PC-3 (cell line): ENCODE measurements around the gene MEAF6. TPM values are rescaled to one million over a fixed set of nuclear protein-coding genes. Genes with fewer than 3 reads are reported as not detected.
"Not testable (repeated sequence)": the region's sequence is repeated elsewhere in the genome, so short reads cannot be mapped to it uniquely, and the experiment has no call there.

ENCODE experiments used
- ATAC-seq: fragments of 200-7000 bp; cut with Tn5 transposase; 2 replicates; pipeline ENCODE4 v1.9.1; 2020; ENCODE audit warnings: mild to moderate bottlenecking, moderate library complexity
- BruUV-seq: library from RNA; stranded (reverse); fragments of 400-500 nt; replicated peaks from 2 replicates; lab custom pipeline; 2021; lab: Mats Ljungman, UMichigan
- CTCF ChIA-PET: fragments of 300-600 bp; sonication (Branson Sonifier 250); formaldehyde crosslinking; loops from one replicate; lab custom pipeline; 2022; ENCODE audit warnings: antibody characterized with exemption; lab: Charles Lee
- POLR2A ChIA-PET: fragments of 300-600 bp; sonication (Branson Sonifier 250); formaldehyde crosslinking; loops from one replicate; lab custom pipeline; 2022; ENCODE audit warnings: antibody characterized with exemption; ENCODE audit not compliant: unreplicated experiment; lab: Charles Lee
- DNase-seq: peaks from one replicate; pipeline ENCODE4 v3.0.0-alpha.2; 2015
- H2AFZ ChIP-seq: fragments of 300-600 bp; sonication (generic); 2 replicates; pipeline ENCODE4 v1.6.0; 2016; ENCODE audit warnings: antibody characterized with exemption, low read length
- H3F3A ChIP-seq: fragments of 300-600 bp; sonication (generic); one replicate; pipeline ENCODE4 v1.6.0; 2017; ENCODE audit warnings: antibody characterized with exemption, low read length, control low read depth, mild to moderate bottlenecking; ENCODE audit not compliant: unreplicated experiment
- H3K27ac ChIP-seq: fragments of 300-600 bp; sonication (generic); 2 replicates; pipeline ENCODE4 v1.5.1; 2016; ENCODE audit warnings: mild to moderate bottlenecking, low read length
- H3K27me3 ChIP-seq: fragments of 300-600 bp; sonication (generic); 2 replicates; pipeline ENCODE4 v1.6.1; 2016; ENCODE audit warnings: low read length, mixed read lengths
- H3K36me3 ChIP-seq: fragments of 300-600 bp; sonication (generic); 2 replicates; pipeline ENCODE4 v1.6.1; 2016; ENCODE audit warnings: low read depth, mixed run types, low read length, mixed read lengths
- H3K4me1 ChIP-seq: fragments of 300-600 bp; sonication (generic); 2 replicates; pipeline ENCODE4 v1.5.1; 2016; ENCODE audit warnings: low read length; ENCODE audit not compliant: insufficient read depth
- H3K4me2 ChIP-seq: fragments of 300-600 bp; sonication (generic); 2 replicates; pipeline ENCODE4 v1.6.0; 2016; ENCODE audit warnings: low read length
- H3K4me3 ChIP-seq: fragments of 300-600 bp; sonication (generic); 2 replicates; pipeline ENCODE4 v1.5.1; 2016; ENCODE audit warnings: mild to moderate bottlenecking, low read length, mixed read lengths
- H3K79me2 ChIP-seq: fragments of 300-600 bp; sonication (generic); 2 replicates; pipeline ENCODE4 v1.6.1; 2017; ENCODE audit warnings: low read length, mixed read lengths
- H3K9ac ChIP-seq: fragments of 300-600 bp; sonication (generic); 2 replicates; pipeline ENCODE4 v1.6.0; 2016; ENCODE audit warnings: mild to moderate bottlenecking, low read length
- H3K9me2 ChIP-seq: fragments of 300-600 bp; sonication (generic); replicated peaks from 2 replicates; pipeline ENCODE4 v1.6.1; 2016; ENCODE audit warnings: mixed run types, low read length, mixed read lengths
- H3K9me3 ChIP-seq: fragments of 300-600 bp; sonication (generic); 2 replicates; pipeline ENCODE4 v1.6.1; 2016; ENCODE audit warnings: low read length, mixed read lengths
- H4K20me1 ChIP-seq: fragments of 300-600 bp; sonication (generic); 2 replicates; pipeline ENCODE4 v1.6.1; 2016; ENCODE audit warnings: low read length, mixed read lengths
- EZH2 ChIP-seq: fragments of 300-600 bp; sonication (generic); IDR thresholded peaks from one replicate; pipeline ENCODE4 v1.6.1; 2017; ENCODE audit warnings: antibody characterized with exemption, mild to moderate bottlenecking, low read length; ENCODE audit not compliant: unreplicated experiment
- EZH2phosphoT487 ChIP-seq: fragments of 300-600 bp; sonication (generic); IDR thresholded peaks from 2 replicates; pipeline ENCODE4 v1.6.1; 2018; ENCODE audit warnings: mild to moderate bottlenecking, antibody characterized with exemption, low read length, borderline replicate concordance
- intact Hi-C: fragments of 100-400 bp; cut with micrococcal nuclease; formaldehyde crosslinking; loops from 2 replicates; pipeline ENCODE4 v1.9.0; 2023
- total RNA-seq: library from RNA; depleted of rRNA; stranded (reverse); fragments of >200 nt; gene quantifications from 2 replicates; pipeline ENCODE4 v1.2.3, GENCODE V29; 2014
- TF ChIP-seq, protein P1 (sequence below): fragments of 300-600 bp; sonication (generic); conservative IDR thresholded peaks from 2 replicates; pipeline ENCODE4 v1.5.1; 2017; ENCODE audit warnings: antibody characterized with exemption, low read depth, mild to moderate bottlenecking, low read length

Gene MEAF6
- total RNA-seq, 1 experiment from 2014 or later = 87.0 TPM

DNA sequence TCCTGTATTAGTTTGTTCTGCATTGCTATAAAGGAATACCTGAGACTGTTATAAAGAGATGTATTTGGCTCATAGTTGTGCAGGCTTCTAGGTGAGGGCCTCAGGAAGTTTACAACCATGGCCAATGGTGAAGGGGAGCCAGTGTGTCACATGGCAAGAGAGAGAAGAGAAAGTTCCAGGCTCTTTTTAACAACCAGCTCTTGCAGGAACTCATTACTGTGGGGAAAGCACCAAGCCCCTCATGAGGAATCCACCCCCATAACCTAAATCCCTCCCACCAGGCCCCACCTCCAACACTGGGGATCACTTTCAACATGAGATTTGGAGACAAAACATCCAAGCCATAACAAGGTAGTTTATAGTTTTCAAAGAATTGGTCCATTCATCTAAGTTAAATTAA lies 5.0 kb upstream of the MEAF6 start:
- H3K4me1 ChIP-seq = peaks cover 7% of the 10 kb centered on the region
- no peaks in the 10 kb centered on the region for H3K9me2 ChIP-seq
- no peak overlapping the region for H2AFZ ChIP-seq
- no peaks in the 10 kb centered on the region for H3K36me3 ChIP-seq
- H3K4me3 ChIP-seq = no peak overlapping the region
- no peaks in the 10 kb centered on the region for H3K79me2 ChIP-seq
- ATAC-seq (no peak), DNase-seq (no peak)
- H3K27ac ChIP-seq = no peak overlapping the region
- POLR2A ChIA-PET = no interaction called here
- no peak overlapping the region for H3K9ac ChIP-seq
- no peak overlapping the region for H3K4me2 ChIP-seq
- no peaks in the 10 kb centered on the region for H3K9me3 ChIP-seq
- CTCF ChIA-PET = no interaction called here
- H4K20me1 ChIP-seq = no peaks in the 10 kb centered on the region
- H3F3A ChIP-seq = no peaks in the 10 kb centered on the region
- no peaks in the 10 kb centered on the region for H3K27me3 ChIP-seq
- TF ChIP-seq EZH2 (no peak), EZH2phosphoT487 (no peak)
- TF ChIP-seq, protein P1, sequence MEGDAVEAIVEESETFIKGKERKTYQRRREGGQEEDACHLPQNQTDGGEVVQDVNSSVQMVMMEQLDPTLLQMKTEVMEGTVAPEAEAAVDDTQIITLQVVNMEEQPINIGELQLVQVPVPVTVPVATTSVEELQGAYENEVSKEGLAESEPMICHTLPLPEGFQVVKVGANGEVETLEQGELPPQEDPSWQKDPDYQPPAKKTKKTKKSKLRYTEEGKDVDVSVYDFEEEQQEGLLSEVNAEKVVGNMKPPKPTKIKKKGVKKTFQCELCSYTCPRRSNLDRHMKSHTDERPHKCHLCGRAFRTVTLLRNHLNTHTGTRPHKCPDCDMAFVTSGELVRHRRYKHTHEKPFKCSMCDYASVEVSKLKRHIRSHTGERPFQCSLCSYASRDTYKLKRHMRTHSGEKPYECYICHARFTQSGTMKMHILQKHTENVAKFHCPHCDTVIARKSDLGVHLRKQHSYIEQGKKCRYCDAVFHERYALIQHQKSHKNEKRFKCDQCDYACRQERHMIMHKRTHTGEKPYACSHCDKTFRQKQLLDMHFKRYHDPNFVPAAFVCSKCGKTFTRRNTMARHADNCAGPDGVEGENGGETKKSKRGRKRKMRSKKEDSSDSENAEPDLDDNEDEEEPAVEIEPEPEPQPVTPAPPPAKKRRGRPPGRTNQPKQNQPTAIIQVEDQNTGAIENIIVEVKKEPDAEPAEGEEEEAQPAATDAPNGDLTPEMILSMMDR = no peak
- intact Hi-C loops = no loop called here
- no TSS peak for BruUV-seq

DNA sequence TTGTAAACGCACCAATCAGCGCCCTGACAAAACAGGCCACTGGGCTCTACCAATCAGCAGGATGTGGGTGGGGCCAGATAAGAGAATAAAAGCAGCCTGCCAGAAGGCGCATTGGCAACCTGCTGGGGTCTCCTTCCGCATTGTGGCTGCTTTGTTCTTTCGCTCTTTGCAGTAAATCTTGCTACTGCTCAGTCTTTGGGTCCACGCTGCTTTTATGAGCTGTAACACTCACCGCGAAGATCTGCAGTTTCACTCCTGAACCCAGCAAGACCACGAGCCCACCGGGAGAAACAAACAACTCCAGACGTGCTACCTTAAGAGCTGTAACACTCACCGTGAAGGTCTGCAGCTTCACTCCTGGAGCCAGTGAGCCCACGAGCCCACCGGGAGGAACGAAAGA lies 4.4 kb upstream of the MEAF6 start:
- CTCF ChIA-PET, BruUV-seq: not testable (repeated sequence)

DNA sequence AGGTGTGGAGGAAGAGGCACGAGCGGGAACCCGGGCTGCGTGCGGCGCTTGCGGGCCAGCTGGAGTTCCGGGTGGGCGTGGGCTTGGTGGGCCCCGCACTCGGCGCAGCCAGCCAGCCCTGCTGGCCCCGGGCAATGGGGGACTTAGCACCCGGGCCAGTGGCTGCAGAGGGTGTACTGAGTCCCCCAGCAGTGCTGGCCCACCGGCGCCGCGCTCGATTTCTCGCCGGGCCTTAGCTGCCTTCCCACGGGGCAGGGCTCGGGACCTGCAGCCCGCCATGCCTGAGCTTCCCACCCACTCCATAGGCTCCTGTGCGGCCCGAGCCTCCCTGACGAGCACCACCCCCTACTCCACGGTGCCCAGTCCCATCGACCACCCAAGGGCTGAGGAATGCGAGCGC lies 3.7 kb upstream of the MEAF6 start:
- BruUV-seq, ATAC-seq, H3K9ac ChIP-seq, H3K27ac ChIP-seq, H3K9me3 ChIP-seq, H3K4me2 ChIP-seq, H3F3A ChIP-seq, CTCF ChIA-PET, H3K27me3 ChIP-seq, H2AFZ ChIP-seq, H3K9me2 ChIP-seq, H3K36me3 ChIP-seq, POLR2A ChIA-PET, intact Hi-C loops, H4K20me1 ChIP-seq, H3K4me3 ChIP-seq, DNase-seq: not testable (repeated sequence)
- Histone ChIP-seq H3K79me2 (peaks cover 13% of the 10 kb centered on the region), H3K4me1 (peaks cover 11% of the 10 kb centered on the region)

More for the DNA sequence above, 4.4 kb upstream of the MEAF6 start:
- H3K27me3 ChIP-seq, H3K9me3 ChIP-seq, H3F3A ChIP-seq, H3K27ac ChIP-seq, H3K4me1 ChIP-seq, H3K9me2 ChIP-seq, H2AFZ ChIP-seq, ATAC-seq, H4K20me1 ChIP-seq, H3K4me3 ChIP-seq, H3K79me2 ChIP-seq, POLR2A ChIA-PET, H3K36me3 ChIP-seq, DNase-seq, H3K4me2 ChIP-seq, H3K9ac ChIP-seq, intact Hi-C loops: not testable (repeated sequence)

DNA sequence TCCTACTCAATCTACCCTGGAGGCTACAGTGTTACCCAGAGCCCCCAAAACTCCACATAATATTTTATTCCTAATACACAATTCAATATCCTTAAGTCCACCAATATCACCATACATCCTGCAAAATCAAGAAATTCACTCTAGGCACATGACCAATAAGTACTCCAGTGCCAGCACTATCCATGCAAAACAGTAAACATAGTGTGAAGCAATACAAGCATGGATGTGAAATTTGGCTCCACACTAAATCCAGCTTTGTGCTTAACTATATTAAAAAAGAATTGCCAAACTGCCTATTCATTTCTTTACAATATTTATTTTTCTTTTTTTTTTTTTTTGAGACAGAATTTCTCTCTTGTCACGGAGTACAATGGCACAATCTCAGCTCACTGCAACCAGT lies 3.0 kb upstream of the MEAF6 start:
- ATAC-seq = no peak
- CTCF ChIA-PET = no interaction called here
- intact Hi-C loops = no loop called here
- H3K36me3 ChIP-seq = no peaks in the 10 kb centered on the region
- 0 out of 2 replicates have a peak, but pooled peaks cover 5% of the 10 kb centered on the region for H4K20me1 ChIP-seq
- peaks cover 20% of the 10 kb centered on the region for H3K79me2 ChIP-seq
- H3K9me3 ChIP-seq = no peaks in the 10 kb centered on the region
- TF ChIP-seq EZH2phosphoT487 = no peak
- no peak for TF ChIP-seq EZH2
- TF ChIP-seq, protein P1 = no peak
- POLR2A ChIA-PET = no interaction called here
- no peaks in the 10 kb centered on the region for H3K27me3 ChIP-seq
- H3K4me3 ChIP-seq = no peak overlapping the region
- BruUV-seq = no TSS peak
- no peak overlapping the region for H3K9ac ChIP-seq
- no peak overlapping the region for H2AFZ ChIP-seq
- no peak for DNase-seq
- H3F3A ChIP-seq = no peaks in the 10 kb centered on the region
- peaks cover 18% of the 10 kb centered on the region for H3K4me1 ChIP-seq
- no peak overlapping the region for H3K4me2 ChIP-seq
- no peak overlapping the region for H3K27ac ChIP-seq
- H3K9me2 ChIP-seq = no peaks in the 10 kb centered on the region
